Progenitor cell of endocrine pancreas (in vitro differentiated cells): Measurements from ENCODE around the gene FGD5. TPM values are rescaled to one million over a fixed set of nuclear protein-coding genes. Genes with fewer than 3 reads are reported as not detected.

Source experiments
- DNase-seq: peaks from one replicate; pipeline ENCODE4 v3.0.0; 2021; ENCODE audit warnings: low spot score; ENCODE audit not compliant: unreplicated experiment
- H3K27ac Mint-ChIP-seq: 2 replicates; pipeline ENCODE4 v1.8.0; 2021; ENCODE audit warnings: mild to moderate bottlenecking, moderate library complexity, mixed read lengths
- H3K27me3 Mint-ChIP-seq: 2 replicates; pipeline ENCODE4 v1.8.0; 2021; ENCODE audit warnings: mixed read lengths
- H3K36me3 Mint-ChIP-seq: 2 replicates; pipeline ENCODE4 v1.8.0; 2022; ENCODE audit warnings: mixed read lengths; ENCODE audit not compliant: insufficient read depth
- H3K4me1 Mint-ChIP-seq: 2 replicates; pipeline ENCODE4 v1.8.0; 2021; ENCODE audit warnings: low read depth, mixed read lengths
- H3K4me3 Mint-ChIP-seq: 2 replicates; pipeline ENCODE4 v1.8.0; 2021; ENCODE audit warnings: low read depth, mild to moderate bottlenecking, moderate library complexity, mixed read lengths
- H3K9me3 Mint-ChIP-seq: 2 replicates; pipeline ENCODE4 v1.8.0; 2021; ENCODE audit warnings: low read depth, mixed read lengths
- CTCF ChIP-seq: fragments of 200-600 bp; sonication (generic); IDR thresholded peaks from one replicate; pipeline ENCODE4 v1.5.0; 2021; ENCODE audit warnings: antibody characterized with exemption, mild to moderate bottlenecking; ENCODE audit not compliant: unreplicated experiment
- total RNA-seq: library from RNA; stranded (reverse); gene quantifications from 2 replicates; pipeline ENCODE4 v1.2.1, GENCODE V29; 2021

FGD5 gene
- total RNA-seq, 1 donor from 2014 or later, result 0.17 TPM

GRCh38 chr3:14907043-14907966 is 88.5 kb downstream of the FGD5 start:
- peaks cover 9% of the 10 kb centered on the region for H3K9me3 Mint-ChIP-seq
- no peak overlapping the region for H3K27ac Mint-ChIP-seq
- TF ChIP-seq CTCF, result no peak
- H3K27me3 Mint-ChIP-seq, result no peaks in the 10 kb centered on the region
- H3K36me3 Mint-ChIP-seq, result peaks cover 2% of the 10 kb centered on the region
- no peak for DNase-seq
- no peaks in the 10 kb centered on the region for H3K4me1 Mint-ChIP-seq
- no peak overlapping the region for H3K4me3 Mint-ChIP-seq

- H3K4me3 Mint-ChIP-seq, result no peak overlapping the region
Measured at GRCh38 chr3:14909250-14909649, 90.5 kb downstream of the FGD5 start.

GRCh38 chr3:14911651-14912050 is 92.9 kb downstream of the FGD5 start:
- DNase-seq, result no peak
- H3K27me3 Mint-ChIP-seq, result peaks cover 11% of the 10 kb centered on the region
- TF ChIP-seq CTCF, result no peak
- H3K4me3 Mint-ChIP-seq, result no peak overlapping the region
- H3K27ac Mint-ChIP-seq, result no peak overlapping the region
- no peaks in the 10 kb centered on the region for H3K9me3 Mint-ChIP-seq
- H3K4me1 Mint-ChIP-seq, result no peaks in the 10 kb centered on the region
- no peaks in the 10 kb centered on the region for H3K36me3 Mint-ChIP-seq

More at GRCh38 chr3:14909250-14909649, 90.5 kb downstream of the FGD5 start:
- TF ChIP-seq CTCF, result no peak
- no peak for DNase-seq
- no peak overlapping the region for H3K27ac Mint-ChIP-seq
- H3K4me1 Mint-ChIP-seq, result no peaks in the 10 kb centered on the region
- peaks cover 2% of the 10 kb centered on the region for H3K36me3 Mint-ChIP-seq
- peaks cover 11% of the 10 kb centered on the region for H3K27me3 Mint-ChIP-seq
- peaks cover 9% of the 10 kb centered on the region for H3K9me3 Mint-ChIP-seq

GRCh38 chr3:14913071-14913925 is 94.5 kb downstream of the FGD5 start:
- H3K27ac Mint-ChIP-seq, result no peak overlapping the region
- peaks cover 21% of the 10 kb centered on the region for H3K27me3 Mint-ChIP-seq
- no peaks in the 10 kb centered on the region for H3K36me3 Mint-ChIP-seq
- no peaks in the 10 kb centered on the region for H3K4me1 Mint-ChIP-seq
- no peak overlapping the region for H3K4me3 Mint-ChIP-seq
- no peak for TF ChIP-seq CTCF
- DNase-seq, result no peak
- no peaks in the 10 kb centered on the region for H3K9me3 Mint-ChIP-seq
